GM13976 (cell line): ENCODE measurements around the gene SMKR1.

ENCODE experiments used
- DNase-seq: peaks from one replicate; pipeline ENCODE4 v3.0.0; 2012; ENCODE audit warnings: low spot score
- CTCF ChIP-seq: IDR thresholded peaks from 2 replicates; pipeline ENCODE4 v1.5.1; 2012; ENCODE audit warnings: borderline replicate concordance, mild to moderate bottlenecking; ENCODE audit not compliant: insufficient read depth; ENCODE audit errors: extremely low read depth, missing control alignments, control extremely low read depth
- in situ Hi-C: fragments of 300-500 bp; cut with MboI; formaldehyde crosslinking; loops from one replicate; pipeline ENCODE4 v1.12.0; 2022; ENCODE audit warnings: low sequenced_read_pairs, mixed read lengths, inconsistent platforms; ENCODE audit not compliant: unreplicated experiment

The SMKR1 gene

GRCh38 chr7:129503725-129504124, 1.4 kb downstream of the SMKR1 start:
- DNase-seq = no peak
- in situ Hi-C loops = no loop called here
- no peak for TF ChIP-seq CTCF

- no peak for DNase-seq
- in situ Hi-C loops = no loop called here
- TF ChIP-seq CTCF = no peak
These were observed 9.9 kb downstream of the SMKR1 start for GRCh38 chr7:129512192-129512591.

GRCh38 chr7:129513546-129513945, 11.2 kb downstream of the SMKR1 start:
- TF ChIP-seq CTCF = no peak
- no peak for DNase-seq
- in situ Hi-C loops = no loop called here

GRCh38 chr7:129514683-129515082, 12.4 kb downstream of the SMKR1 start:
- in situ Hi-C loops = no loop called here
- no peak for DNase-seq
- TF ChIP-seq CTCF = no peak

- DNase-seq = no peak
- TF ChIP-seq CTCF = no peak
- in situ Hi-C loops = no loop called here
These were observed 13.1 kb downstream of the SMKR1 start for GRCh38 chr7:129515381-129515780.

- in situ Hi-C loops = no loop called here
- DNase-seq = no peak
- TF ChIP-seq CTCF = no peak
These were observed 15.6 kb downstream of the SMKR1 start for GRCh38 chr7:129517931-129518330.

- DNase-seq = no peak
- in situ Hi-C loops = no loop called here
- TF ChIP-seq CTCF = no peak
These were observed 17.1 kb downstream of the SMKR1 start for GRCh38 chr7:129519464-129519863.
